RWPE1 (cell line): ENCODE measurements around the gene AANAT.

ENCODE experiments used
- CTCF ChIA-PET: fragments of 350-600 bp; sonication (Branson Sonifier 250); formaldehyde crosslinking; extraction: SDS; loops from one replicate; lab custom pipeline; 2021; lab: Yijun Ruan, JAX
- POLR2A ChIA-PET: fragments of 400-600 bp; formaldehyde crosslinking; extraction: SDS; loops from one replicate; lab custom pipeline; 2020; ENCODE audit warnings: antibody characterized with exemption; ENCODE audit not compliant: low non-redundant PET; lab: Yijun Ruan, JAX
- DNase-seq: peaks from one replicate; pipeline ENCODE4 v3.0.0; 2012; ENCODE audit warnings: low spot score
- H3K27ac ChIP-seq: fragments of 450-650 bp; 2 replicates; pipeline ENCODE4 v1.5.1; 2017
- TF ChIP-seq, protein P1 (sequence below): fragments of 450-650 bp; conservative IDR thresholded peaks from 2 replicates; pipeline ENCODE4 v1.5.1; 2017; ENCODE audit warnings: low read depth, mild to moderate bottlenecking

The AANAT gene

DNA sequence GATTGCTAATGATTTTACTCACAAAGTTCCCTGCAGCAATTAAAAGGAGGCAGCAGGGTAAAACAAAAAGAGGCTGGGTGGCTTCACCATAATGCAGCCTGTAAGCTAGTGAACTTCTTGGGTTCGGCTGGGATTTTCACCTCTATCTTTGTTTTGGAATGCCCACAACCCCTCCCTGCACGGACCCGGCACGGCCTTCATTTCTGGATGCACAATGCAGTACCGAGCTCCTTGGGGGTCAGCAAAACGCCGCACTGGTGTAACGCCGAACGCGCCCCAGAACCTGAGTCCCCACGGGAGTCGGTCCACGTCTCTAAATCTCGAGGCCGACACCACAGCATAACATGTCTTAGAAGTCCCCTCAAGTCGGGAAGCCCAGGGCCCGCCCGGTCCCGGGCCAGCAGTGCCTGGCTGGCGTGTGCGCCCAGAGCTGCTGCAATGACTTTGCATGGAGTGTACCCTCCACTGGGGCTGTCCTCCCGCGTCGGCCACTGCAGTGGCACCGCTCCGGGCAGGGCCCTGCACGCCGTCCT is 15.2 kb upstream of the AANAT start:
- POLR2A ChIA-PET, result interaction anchor here (0.7 kb wide), 1 partner anchor 37 kb away, joined by 3 read pairs; no protein-coding TSS in a partner anchor
- DNase-seq, result no peak
- CTCF ChIA-PET, result interaction anchor here (0.5 to 0.8 kb wide), 5 partner anchors 17 to 319 kb away, joined by 3 to 4 read pairs (median 3); no protein-coding TSS in a partner anchor
- H3K27ac ChIP-seq, result peak overlapping the region; percentile 69
- TF ChIP-seq, protein P1, sequence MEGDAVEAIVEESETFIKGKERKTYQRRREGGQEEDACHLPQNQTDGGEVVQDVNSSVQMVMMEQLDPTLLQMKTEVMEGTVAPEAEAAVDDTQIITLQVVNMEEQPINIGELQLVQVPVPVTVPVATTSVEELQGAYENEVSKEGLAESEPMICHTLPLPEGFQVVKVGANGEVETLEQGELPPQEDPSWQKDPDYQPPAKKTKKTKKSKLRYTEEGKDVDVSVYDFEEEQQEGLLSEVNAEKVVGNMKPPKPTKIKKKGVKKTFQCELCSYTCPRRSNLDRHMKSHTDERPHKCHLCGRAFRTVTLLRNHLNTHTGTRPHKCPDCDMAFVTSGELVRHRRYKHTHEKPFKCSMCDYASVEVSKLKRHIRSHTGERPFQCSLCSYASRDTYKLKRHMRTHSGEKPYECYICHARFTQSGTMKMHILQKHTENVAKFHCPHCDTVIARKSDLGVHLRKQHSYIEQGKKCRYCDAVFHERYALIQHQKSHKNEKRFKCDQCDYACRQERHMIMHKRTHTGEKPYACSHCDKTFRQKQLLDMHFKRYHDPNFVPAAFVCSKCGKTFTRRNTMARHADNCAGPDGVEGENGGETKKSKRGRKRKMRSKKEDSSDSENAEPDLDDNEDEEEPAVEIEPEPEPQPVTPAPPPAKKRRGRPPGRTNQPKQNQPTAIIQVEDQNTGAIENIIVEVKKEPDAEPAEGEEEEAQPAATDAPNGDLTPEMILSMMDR, result no peak

DNA sequence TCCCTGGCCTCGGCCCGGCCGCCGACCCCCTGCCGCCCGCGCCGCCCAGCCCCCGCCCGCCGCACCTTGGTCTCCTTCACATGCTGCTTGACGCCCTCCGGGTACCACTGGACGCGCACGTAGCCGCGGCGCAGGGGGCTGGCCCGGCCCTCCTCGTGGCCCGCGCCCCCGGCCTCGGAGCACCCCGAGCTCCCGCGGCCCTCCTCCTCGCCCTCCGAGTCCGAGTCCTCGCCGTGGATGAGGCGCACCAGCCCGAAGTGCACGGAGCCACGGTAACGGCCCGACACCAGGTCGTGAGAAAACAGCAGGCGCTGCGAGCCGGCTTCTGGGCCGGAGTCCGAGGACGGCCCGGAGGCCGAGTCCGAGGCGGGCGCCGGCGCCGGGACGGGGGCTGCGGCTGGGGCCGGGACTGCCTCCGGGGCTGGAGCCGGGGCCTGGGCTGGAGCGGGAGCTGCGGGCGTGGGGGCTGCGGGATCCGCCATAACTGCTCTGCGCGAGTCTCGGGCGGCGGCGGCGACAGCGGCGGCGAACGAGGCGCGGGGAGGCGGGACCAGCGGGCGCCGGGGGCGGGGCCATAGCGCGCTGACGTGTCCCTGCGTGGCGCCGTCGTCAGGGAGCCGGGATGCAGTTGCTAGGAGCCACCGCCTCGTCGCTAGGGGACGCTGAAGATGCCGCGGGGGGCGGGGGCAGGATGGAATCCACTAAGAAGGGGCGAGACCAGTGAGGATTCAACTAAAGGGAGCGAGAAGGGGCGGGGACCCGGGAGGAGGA is 14.6 kb upstream of the AANAT start, which contains the start of gene UBE2O:
UBE2O (minus strand) TSS at position 493 of the 771 bp plus-strand sequence; CDS start at position 482, 11 bp downstream.
- peak; percentile 89 for DNase-seq
- ChIA-PET CTCF (interaction anchor here (0.5 to 1.1 kb wide), 5 partner anchors 44 to 969 kb away, joined by 3 to 4 read pairs (median 3); no protein-coding TSS in a partner anchor), POLR2A (interaction anchor here (0.7 kb wide), 1 partner anchor 37 kb away, joined by 3 read pairs; no protein-coding TSS in a partner anchor)
- H3K27ac ChIP-seq, result peak within 1 kb of the TSS; percentile 69
- TF ChIP-seq, protein P1, result no peak; the same call in 1 of the 2 replicates

DNA sequence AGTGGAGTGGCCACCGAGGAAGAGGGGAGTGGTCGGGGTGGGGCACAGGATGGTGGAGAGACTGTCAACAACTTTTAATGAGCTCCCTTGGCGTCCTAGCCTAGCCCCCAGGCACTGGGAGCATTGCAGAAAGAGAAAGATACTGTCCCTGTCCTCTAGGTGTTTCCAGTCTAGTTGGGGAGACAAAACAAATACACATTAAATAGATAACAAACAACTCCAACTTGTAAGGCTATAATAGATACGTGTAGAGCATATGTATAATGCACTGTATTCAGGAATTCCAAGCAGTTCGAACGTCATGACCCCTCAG is 14.0 kb upstream of the AANAT start:
- ChIA-PET CTCF (interaction anchor here (1.1 kb wide), 1 partner anchor 70 kb away, joined by 3 read pairs; no protein-coding TSS in a partner anchor), POLR2A (no interaction called here)
- DNase-seq, result no peak
- H3K27ac ChIP-seq, result no peak overlapping the region
- TF ChIP-seq, protein P1, result no peak; the same call in 1 of the 2 replicates

DNA sequence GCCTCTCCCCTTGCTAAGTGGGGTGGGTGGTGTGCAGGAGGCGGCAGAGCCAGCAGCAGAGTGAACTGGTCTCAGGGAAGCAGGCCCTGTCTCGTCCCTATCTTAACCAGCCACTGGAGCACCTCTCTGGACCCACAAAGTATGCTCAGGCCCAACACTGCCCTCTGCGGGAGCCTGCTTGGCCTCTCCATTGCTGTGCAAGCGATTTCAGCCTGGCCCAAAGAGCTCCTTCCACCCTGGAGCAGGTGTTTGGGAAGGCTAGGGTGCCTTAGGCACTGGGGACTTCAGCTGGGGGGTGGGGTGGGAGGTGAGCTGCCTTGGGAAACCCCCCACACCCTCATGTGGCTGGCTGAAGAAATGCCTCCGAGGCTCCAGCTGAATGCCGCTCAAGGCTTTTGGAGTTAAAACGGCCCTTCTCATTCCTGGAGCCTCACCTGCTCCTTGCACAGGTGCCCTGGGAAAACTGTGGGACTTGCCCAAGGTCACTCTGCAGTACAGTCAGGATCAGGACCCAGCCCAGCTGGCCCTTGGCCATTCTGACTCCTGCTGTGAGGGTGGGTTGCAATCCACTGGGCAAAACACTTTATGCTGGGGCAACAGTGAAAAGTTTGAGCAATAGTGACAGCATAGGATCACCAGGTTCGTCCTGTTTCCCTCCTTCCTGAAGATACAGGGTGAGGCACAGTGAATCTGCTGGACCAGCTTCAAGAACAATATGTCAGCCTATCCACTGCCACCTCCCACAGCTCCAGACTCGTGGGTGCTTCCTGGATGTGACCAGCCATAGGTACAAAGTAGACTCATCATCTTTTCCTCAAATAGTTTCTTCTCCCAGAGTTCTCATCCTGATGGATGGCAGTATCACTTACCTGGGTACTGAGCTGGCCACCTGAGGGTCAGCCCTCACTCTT is 8.6 kb upstream of the AANAT start:
- TF ChIP-seq, protein P1, result peak; percentile 61
- POLR2A ChIA-PET, result interaction anchor here (0.6 kb wide), 3 partner anchors 34 to 58 kb away, joined by 3 to 6 read pairs (median 5); no protein-coding TSS in a partner anchor

DNA sequence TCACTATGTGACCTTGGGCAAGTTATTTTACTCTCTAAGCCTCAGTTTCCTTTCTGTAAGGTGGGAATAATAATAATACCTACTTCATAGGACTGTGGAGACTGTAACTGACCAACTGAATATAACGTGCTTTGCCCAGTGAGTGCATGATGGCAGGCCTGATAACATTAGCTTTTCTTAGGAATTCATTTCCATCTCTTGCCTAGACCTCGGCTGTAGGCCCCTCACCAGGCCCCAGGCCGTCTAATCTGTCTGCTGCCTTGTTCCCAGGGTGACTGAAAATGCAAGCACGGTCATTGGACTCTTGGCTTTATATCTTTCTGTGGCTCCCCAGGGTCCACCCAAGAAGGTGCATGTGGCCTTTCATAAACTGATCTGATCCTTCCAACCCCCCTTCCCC is 7.7 kb upstream of the AANAT start:
- DNase-seq, result no peak
- TF ChIP-seq, protein P1, result no peak
- H3K27ac ChIP-seq, result no peak overlapping the region
- ChIA-PET POLR2A (interaction anchor here (0.6 kb wide), 2 partner anchors 15 to 202 kb away, joined by 4 read pairs; no protein-coding TSS in a partner anchor), CTCF (interaction anchor here (1.1 to 2.7 kb wide), 4 partner anchors 23 to 51 kb away, joined by 6 to 27 read pairs (median 9); no protein-coding TSS in a partner anchor)

More for the DNA sequence above, 8.6 kb upstream of the AANAT start:
- H3K27ac ChIP-seq, result no peak overlapping the region
- peak; percentile 60 for DNase-seq
- CTCF ChIA-PET, result interaction anchor here (0.6 to 2.7 kb wide), 19 partner anchors 8 to 338 kb away, joined by 3 to 27 read pairs (median 5); partner anchors contain the start of genes AANAT and RHBDF2
